ENCODE results near the gene TTC32.

DNA sequence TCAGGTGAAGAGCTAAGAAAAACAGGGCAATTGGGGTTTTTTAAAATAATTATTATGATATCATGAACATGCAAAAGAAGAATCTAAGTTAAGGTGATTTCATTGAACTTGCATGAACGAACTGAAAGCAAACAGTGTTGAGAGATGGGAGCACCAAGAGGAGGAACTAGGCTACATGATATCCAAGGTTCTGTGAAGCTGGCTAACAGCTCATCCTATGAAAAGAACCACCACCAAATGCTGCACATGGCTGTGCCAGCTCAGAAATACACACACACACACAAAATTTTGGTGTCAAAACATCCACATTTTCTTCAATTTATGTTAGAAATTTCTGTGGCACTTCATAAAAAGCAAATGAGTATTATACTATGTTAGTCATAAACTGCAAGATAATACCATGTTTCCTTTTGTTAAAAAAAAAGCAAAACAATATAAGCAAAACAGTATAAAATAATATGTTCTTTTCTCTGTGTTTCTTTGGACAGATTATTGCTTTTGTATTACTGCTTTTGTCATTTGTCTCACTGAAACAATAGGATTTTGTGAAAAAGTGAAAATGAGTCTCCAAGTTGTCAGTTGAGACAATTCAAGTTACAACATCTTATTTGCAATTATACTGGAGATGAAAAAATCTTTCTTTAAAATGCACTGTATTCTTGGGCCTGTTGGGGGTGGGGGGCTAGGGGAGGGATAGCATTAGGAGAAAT is 12.6 kb upstream of the TTC32 start:
- TF ChIP-seq, protein P1, sequence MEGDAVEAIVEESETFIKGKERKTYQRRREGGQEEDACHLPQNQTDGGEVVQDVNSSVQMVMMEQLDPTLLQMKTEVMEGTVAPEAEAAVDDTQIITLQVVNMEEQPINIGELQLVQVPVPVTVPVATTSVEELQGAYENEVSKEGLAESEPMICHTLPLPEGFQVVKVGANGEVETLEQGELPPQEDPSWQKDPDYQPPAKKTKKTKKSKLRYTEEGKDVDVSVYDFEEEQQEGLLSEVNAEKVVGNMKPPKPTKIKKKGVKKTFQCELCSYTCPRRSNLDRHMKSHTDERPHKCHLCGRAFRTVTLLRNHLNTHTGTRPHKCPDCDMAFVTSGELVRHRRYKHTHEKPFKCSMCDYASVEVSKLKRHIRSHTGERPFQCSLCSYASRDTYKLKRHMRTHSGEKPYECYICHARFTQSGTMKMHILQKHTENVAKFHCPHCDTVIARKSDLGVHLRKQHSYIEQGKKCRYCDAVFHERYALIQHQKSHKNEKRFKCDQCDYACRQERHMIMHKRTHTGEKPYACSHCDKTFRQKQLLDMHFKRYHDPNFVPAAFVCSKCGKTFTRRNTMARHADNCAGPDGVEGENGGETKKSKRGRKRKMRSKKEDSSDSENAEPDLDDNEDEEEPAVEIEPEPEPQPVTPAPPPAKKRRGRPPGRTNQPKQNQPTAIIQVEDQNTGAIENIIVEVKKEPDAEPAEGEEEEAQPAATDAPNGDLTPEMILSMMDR (IDR thresholded peaks at IDR 0.05), result no peak
- TF ChIP-seq EP300 (IDR thresholded peaks at IDR 0.05) (no peak), POLR2AphosphoS5 (IDR thresholded peaks at IDR 0.05) (no peak)

Data from suprapubic skin (tissue), 4 donors.